ENCODE measurements around the gene HOXA1. TPM values are rescaled to one million over a fixed set of nuclear protein-coding genes. Genes with fewer than 3 reads are reported as not detected.

Gene HOXA1
- total and polyA plus RNA-seq, 2 of the 8 experiments (the other 6 are each of a cell fraction or from before 2014, with no cell fraction given): not detected

DNA sequence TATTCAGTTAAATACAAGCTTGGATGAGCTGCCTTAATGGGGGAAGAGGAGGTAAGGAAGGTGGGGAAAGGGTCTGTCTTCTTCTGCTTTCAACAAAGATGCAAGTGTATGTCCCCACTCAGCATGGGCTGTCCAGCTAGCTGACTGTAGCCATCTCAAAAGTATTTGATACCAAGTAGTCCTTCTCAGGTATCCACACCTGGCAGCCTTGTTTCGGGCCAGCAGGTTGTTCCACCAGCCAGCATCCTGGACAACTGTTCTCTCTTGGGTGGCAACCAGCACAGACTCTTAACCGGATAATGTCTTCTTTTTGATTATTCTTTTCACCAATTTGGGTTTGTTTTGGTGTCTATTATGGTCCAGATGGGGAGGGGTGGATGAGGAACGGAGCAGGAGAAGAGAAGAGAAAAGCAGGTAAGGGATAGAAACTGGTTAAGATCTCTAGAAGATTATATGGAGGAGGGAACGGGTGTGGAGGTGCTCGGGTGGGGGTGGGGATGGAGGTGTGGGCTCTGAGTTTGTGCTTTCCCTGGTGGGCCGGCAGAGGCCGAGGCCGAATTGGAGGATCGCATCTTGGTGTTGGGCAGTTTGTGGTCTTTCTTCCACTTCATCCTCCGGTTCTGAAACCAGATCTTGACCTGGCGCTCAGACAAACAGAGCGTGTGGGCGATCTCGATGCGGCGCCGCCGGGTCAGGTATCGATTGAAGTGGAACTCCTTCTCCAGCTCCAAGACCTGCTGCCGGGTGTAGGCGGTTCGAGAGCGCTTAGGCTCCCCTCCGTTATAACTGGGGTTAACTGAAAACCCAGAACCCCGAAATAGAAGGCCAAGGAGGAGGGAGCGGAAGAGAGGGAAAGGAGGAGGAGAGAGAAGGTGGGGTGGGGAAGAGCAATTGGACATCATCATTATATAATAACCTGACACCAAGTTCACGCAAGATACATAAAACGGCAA, 33.3 kb upstream of the HOXA1 start (continued):
- TF ChIP-seq, protein P1, sequence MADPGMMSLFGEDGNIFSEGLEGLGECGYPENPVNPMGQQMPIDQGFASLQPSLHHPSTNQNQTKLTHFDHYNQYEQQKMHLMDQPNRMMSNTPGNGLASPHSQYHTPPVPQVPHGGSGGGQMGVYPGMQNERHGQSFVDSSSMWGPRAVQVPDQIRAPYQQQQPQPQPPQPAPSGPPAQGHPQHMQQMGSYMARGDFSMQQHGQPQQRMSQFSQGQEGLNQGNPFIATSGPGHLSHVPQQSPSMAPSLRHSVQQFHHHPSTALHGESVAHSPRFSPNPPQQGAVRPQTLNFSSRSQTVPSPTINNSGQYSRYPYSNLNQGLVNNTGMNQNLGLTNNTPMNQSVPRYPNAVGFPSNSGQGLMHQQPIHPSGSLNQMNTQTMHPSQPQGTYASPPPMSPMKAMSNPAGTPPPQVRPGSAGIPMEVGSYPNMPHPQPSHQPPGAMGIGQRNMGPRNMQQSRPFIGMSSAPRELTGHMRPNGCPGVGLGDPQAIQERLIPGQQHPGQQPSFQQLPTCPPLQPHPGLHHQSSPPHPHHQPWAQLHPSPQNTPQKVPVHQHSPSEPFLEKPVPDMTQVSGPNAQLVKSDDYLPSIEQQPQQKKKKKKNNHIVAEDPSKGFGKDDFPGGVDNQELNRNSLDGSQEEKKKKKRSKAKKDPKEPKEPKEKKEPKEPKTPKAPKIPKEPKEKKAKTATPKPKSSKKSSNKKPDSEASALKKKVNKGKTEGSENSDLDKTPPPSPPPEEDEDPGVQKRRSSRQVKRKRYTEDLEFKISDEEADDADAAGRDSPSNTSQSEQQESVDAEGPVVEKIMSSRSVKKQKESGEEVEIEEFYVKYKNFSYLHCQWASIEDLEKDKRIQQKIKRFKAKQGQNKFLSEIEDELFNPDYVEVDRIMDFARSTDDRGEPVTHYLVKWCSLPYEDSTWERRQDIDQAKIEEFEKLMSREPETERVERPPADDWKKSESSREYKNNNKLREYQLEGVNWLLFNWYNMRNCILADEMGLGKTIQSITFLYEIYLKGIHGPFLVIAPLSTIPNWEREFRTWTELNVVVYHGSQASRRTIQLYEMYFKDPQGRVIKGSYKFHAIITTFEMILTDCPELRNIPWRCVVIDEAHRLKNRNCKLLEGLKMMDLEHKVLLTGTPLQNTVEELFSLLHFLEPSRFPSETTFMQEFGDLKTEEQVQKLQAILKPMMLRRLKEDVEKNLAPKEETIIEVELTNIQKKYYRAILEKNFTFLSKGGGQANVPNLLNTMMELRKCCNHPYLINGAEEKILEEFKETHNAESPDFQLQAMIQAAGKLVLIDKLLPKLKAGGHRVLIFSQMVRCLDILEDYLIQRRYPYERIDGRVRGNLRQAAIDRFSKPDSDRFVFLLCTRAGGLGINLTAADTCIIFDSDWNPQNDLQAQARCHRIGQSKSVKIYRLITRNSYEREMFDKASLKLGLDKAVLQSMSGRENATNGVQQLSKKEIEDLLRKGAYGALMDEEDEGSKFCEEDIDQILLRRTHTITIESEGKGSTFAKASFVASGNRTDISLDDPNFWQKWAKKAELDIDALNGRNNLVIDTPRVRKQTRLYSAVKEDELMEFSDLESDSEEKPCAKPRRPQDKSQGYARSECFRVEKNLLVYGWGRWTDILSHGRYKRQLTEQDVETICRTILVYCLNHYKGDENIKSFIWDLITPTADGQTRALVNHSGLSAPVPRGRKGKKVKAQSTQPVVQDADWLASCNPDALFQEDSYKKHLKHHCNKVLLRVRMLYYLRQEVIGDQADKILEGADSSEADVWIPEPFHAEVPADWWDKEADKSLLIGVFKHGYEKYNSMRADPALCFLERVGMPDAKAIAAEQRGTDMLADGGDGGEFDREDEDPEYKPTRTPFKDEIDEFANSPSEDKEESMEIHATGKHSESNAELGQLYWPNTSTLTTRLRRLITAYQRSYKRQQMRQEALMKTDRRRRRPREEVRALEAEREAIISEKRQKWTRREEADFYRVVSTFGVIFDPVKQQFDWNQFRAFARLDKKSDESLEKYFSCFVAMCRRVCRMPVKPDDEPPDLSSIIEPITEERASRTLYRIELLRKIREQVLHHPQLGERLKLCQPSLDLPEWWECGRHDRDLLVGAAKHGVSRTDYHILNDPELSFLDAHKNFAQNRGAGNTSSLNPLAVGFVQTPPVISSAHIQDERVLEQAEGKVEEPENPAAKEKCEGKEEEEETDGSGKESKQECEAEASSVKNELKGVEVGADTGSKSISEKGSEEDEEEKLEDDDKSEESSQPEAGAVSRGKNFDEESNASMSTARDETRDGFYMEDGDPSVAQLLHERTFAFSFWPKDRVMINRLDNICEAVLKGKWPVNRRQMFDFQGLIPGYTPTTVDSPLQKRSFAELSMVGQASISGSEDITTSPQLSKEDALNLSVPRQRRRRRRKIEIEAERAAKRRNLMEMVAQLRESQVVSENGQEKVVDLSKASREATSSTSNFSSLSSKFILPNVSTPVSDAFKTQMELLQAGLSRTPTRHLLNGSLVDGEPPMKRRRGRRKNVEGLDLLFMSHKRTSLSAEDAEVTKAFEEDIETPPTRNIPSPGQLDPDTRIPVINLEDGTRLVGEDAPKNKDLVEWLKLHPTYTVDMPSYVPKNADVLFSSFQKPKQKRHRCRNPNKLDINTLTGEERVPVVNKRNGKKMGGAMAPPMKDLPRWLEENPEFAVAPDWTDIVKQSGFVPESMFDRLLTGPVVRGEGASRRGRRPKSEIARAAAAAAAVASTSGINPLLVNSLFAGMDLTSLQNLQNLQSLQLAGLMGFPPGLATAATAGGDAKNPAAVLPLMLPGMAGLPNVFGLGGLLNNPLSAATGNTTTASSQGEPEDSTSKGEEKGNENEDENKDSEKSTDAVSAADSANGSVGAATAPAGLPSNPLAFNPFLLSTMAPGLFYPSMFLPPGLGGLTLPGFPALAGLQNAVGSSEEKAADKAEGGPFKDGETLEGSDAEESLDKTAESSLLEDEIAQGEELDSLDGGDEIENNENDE (IDR thresholded peaks at IDR 0.05; ENCODE audit: insufficient replicate concordance, low read length): no peak
- TF ChIP-seq SP4 (IDR thresholded peaks at IDR 0.05; ENCODE audit: low read length) (no peak), SAP30 (IDR thresholded peaks at IDR 0.05; ENCODE audit: insufficient read depth, insufficient replicate concordance, low read length) (no peak), TCF12 (IDR thresholded peaks at IDR 0.05; ENCODE audit: low read depth, low read length) (no peak), TEAD4 (IDR thresholded peaks at IDR 0.05; ENCODE audit: low read depth, low read length) (no peak), EZH2 (IDR thresholded peaks at IDR 0.05; ENCODE audit: low read depth, low read length, severe bottlenecking) (peak; percentile 99), MAFK (IDR thresholded peaks at IDR 0.05; ENCODE audit: low read depth, low read length) (no peak), BRCA1 (IDR thresholded peaks at IDR 0.05; ENCODE audit: low read depth, low read length) (no peak)
- TF ChIP-seq, protein P2, sequence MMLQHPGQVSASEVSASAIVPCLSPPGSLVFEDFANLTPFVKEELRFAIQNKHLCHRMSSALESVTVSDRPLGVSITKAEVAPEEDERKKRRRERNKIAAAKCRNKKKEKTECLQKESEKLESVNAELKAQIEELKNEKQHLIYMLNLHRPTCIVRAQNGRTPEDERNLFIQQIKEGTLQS (IDR thresholded peaks at IDR 0.05; ENCODE audit: insufficient read depth, low read depth, low read length): no peak
